GM23338 (cell line): Measurements from ENCODE around the gene PLA2G7. TPM values are rescaled to one million over a fixed set of nuclear protein-coding genes. Genes with fewer than 3 reads are reported as not detected.

Experiments
- ATAC-seq: fragments of 200-7000 bp; cut with Tn5 transposase; 3 replicates; pipeline ENCODE4 v1.9.1; 2020
- DNase-seq: peaks from one replicate; pipeline ENCODE4 v3.0.0-alpha.2; 2015; ENCODE audit warnings: low spot score
- H2AFZ ChIP-seq: fragments of 200-600 bp; sonication (generic); 2 replicates; pipeline ENCODE4 v1.8.0; 2016; ENCODE audit warnings: antibody characterized with exemption, mild to moderate bottlenecking, moderate library complexity
- H3F3A ChIP-seq: fragments of 200-600 bp; sonication (generic); replicated peaks from 2 replicates; pipeline ENCODE4 v1.8.0; 2017; ENCODE audit warnings: antibody characterized with exemption, mixed run types, low read depth
- H3K27ac ChIP-seq: fragments of 200-600 bp; sonication (generic); 2 replicates; pipeline ENCODE4 v1.6.1; 2016; ENCODE audit warnings: low read depth
- H3K27me3 ChIP-seq: fragments of 200-600 bp; sonication (generic); 2 replicates; pipeline ENCODE4 v1.8.0; 2016; ENCODE audit warnings: mild to moderate bottlenecking, mixed run types, moderate library complexity; ENCODE audit not compliant: insufficient read depth
- H3K36me3 ChIP-seq: fragments of 200-600 bp; sonication (generic); 2 replicates; pipeline ENCODE4 v1.8.0; 2016; ENCODE audit warnings: mild to moderate bottlenecking; ENCODE audit not compliant: insufficient read depth
- H3K4me1 ChIP-seq: fragments of 200-600 bp; sonication (generic); 2 replicates; pipeline ENCODE4 v1.8.0; 2016; ENCODE audit warnings: mild to moderate bottlenecking, moderate library complexity; ENCODE audit not compliant: insufficient read depth
- H3K4me2 ChIP-seq: fragments of 200-600 bp; sonication (generic); 2 replicates; pipeline ENCODE4 v1.7.1; 2017; ENCODE audit warnings: mixed run types
- H3K4me3 ChIP-seq: fragments of 200-600 bp; sonication (generic); 2 replicates; pipeline ENCODE4 v1.6.1; 2016; ENCODE audit warnings: mixed run types
- H3K79me2 ChIP-seq: fragments of 200-600 bp; sonication (generic); replicated peaks from 2 replicates; pipeline ENCODE4 v1.8.0; 2017; ENCODE audit warnings: mild to moderate bottlenecking; ENCODE audit not compliant: insufficient read depth
- H3K9me2 ChIP-seq: fragments of 200-600 bp; sonication (generic); 2 replicates; pipeline ENCODE4 v1.8.0; 2017; ENCODE audit not compliant: insufficient read depth
- H4K20me1 ChIP-seq: fragments of 200-600 bp; sonication (generic); replicated peaks from 2 replicates; pipeline ENCODE4 v1.8.0; 2017; ENCODE audit warnings: mild to moderate bottlenecking; ENCODE audit not compliant: insufficient read depth
- H3K27ac Mint-ChIP-seq: 2 replicates; pipeline ENCODE4 v1.8.0; 2020; ENCODE audit warnings: inconsistent platforms, mild to moderate bottlenecking, moderate library complexity, mixed read lengths
- H3K27me3 Mint-ChIP-seq: 3 replicates; pipeline ENCODE4 v1.8.0; 2022; ENCODE audit warnings: low read depth, mild to moderate bottlenecking, moderate library complexity, mixed read lengths, inconsistent platforms; ENCODE audit not compliant: insufficient read depth, poor library complexity
- H3K36me3 Mint-ChIP-seq: 3 replicates; pipeline ENCODE4 v1.8.0; 2021; ENCODE audit warnings: low read depth, mild to moderate bottlenecking, inconsistent platforms, moderate library complexity, mixed read lengths
- H3K4me1 Mint-ChIP-seq: 3 replicates; pipeline ENCODE4 v1.8.0; 2020; ENCODE audit warnings: mild to moderate bottlenecking, inconsistent platforms, mixed read lengths
- H3K4me3 Mint-ChIP-seq: 3 replicates; pipeline ENCODE4 v1.8.0; 2021; ENCODE audit warnings: moderate library complexity, mild to moderate bottlenecking, inconsistent platforms, mixed read lengths
- H3K9me3 Mint-ChIP-seq: 3 replicates; pipeline ENCODE4 v1.8.0; 2020; ENCODE audit warnings: moderate library complexity, mild to moderate bottlenecking, inconsistent platforms, mixed read lengths
- EZH2 ChIP-seq: fragments of 200-600 bp; sonication (generic); IDR thresholded peaks from one replicate; pipeline ENCODE4 v1.8.0; 2017; ENCODE audit warnings: antibody characterized with exemption, mild to moderate bottlenecking, low read depth; ENCODE audit not compliant: unreplicated experiment
- EZH2phosphoT487 ChIP-seq: fragments of 200-600 bp; sonication (generic); IDR thresholded peaks from one replicate; pipeline ENCODE4 v1.8.1; 2018; ENCODE audit warnings: antibody characterized with exemption; ENCODE audit not compliant: unreplicated experiment
- JUNB ChIP-seq: IDR thresholded peaks from one replicate; pipeline ENCODE4 v1.6.1; 2016; ENCODE audit warnings: antibody characterized with exemption; ENCODE audit not compliant: unreplicated experiment
- NANOG ChIP-seq: IDR thresholded peaks from 2 replicates; pipeline ENCODE4 v1.6.1; 2016; ENCODE audit warnings: antibody characterized with exemption, borderline replicate concordance
- ZNF114 ChIP-seq: fragments of 250-450 bp; sonication (Bioruptor Pico); IDR thresholded peaks from 2 replicates; pipeline ENCODE4 v1.5.0; 2020; ENCODE audit warnings: mild to moderate bottlenecking, moderate library complexity
- ZNF331 ChIP-seq: fragments of 250-450 bp; sonication (Bioruptor Pico); IDR thresholded peaks from 2 replicates; pipeline ENCODE4 v1.5.0; 2020; ENCODE audit warnings: low read depth, mild to moderate bottlenecking, moderate library complexity
- polyA plus RNA-seq: library from polyadenylated mRNA; unstranded; fragments of >200 nt; fragmentation: Nextera tagmentation; extraction: Ambion mirVana; gene quantifications from 2 replicates; pipeline ENCODE4 v1.2.1, GENCODE V29; 2016
- total RNA-seq: library from RNA; depleted of rRNA; stranded (reverse); fragments of >200 nt; shearing (Covaris generic); gene quantifications from 2 replicates; pipeline ENCODE4 v1.2.3, GENCODE V29; 2014
- TF ChIP-seq, protein P1 (sequence below): IDR thresholded peaks from 2 replicates; pipeline ENCODE4 v1.6.1; 2016; ENCODE audit warnings: antibody characterized with exemption
- TF ChIP-seq, protein P2 (sequence below): IDR thresholded peaks from one replicate; pipeline ENCODE4 v1.6.1; 2018; ENCODE audit warnings: antibody characterized with exemption; ENCODE audit not compliant: unreplicated experiment
- TF ChIP-seq, protein P3 (sequence below), 2 experiments: fragments of 200-600 bp in 1 of 2; sonication (generic) in 1 of 2; conservative IDR thresholded peaks; 2 replicates each; pipeline versions ENCODE4 v1.5.1 to v1.6.1; 2016 to 2017; ENCODE audit warnings: antibody characterized with exemption in 2 of 2, low read depth in 2 of 2, mild to moderate bottlenecking in 2 of 2, moderate library complexity in 1 of 2
- TF ChIP-seq, protein P4 (sequence below): fragments of 250-450 bp; sonication (Bioruptor Pico); IDR thresholded peaks from 2 replicates; pipeline ENCODE4 v1.5.0; 2020; ENCODE audit warnings: mild to moderate bottlenecking, moderate library complexity

PLA2G7 gene
- total and polyA plus RNA-seq, 2 experiments from 2014 or later, result 2.4 to 2.8 TPM

DNA sequence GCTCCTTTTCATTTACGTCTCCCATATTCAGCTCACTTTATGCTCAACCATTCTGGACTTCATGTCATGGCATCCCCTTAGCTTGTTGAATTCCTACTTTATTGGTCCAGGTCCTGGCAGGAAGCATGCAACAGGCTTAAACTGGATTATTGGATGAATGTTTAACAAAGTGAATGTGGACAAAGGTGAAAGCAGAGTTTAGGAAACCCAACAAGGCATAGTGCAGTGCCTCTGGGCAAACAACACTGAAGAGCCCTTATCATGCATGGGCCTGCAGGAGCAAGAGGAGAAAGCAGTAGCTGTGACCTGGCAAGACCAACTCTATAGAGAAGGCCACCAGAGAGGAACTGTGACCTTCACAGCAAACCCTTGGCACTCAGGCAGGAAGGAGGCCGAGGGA, 6.3 kb upstream of the PLA2G7 start:
- Histone ChIP-seq H2AFZ (no peak overlapping the region), H3K36me3 (no peaks in the 10 kb centered on the region), H3K4me2 (no peak overlapping the region), H3K79me2 (no peaks in the 10 kb centered on the region), H3K4me1 (peaks cover 26% of the 10 kb centered on the region), H3F3A (no peaks in the 10 kb centered on the region), H4K20me1 (no peaks in the 10 kb centered on the region), H3K4me3 (no peak overlapping the region), H3K9me2 (peaks cover 33% of the 10 kb centered on the region), H3K27me3 (peaks cover 9% of the 10 kb centered on the region), H3K27ac (no peak overlapping the region)
- no peaks in the 10 kb centered on the region for H3K9me3 Mint-ChIP-seq
- no peaks in the 10 kb centered on the region for H3K36me3 Mint-ChIP-seq
- TF ChIP-seq, protein P1, sequence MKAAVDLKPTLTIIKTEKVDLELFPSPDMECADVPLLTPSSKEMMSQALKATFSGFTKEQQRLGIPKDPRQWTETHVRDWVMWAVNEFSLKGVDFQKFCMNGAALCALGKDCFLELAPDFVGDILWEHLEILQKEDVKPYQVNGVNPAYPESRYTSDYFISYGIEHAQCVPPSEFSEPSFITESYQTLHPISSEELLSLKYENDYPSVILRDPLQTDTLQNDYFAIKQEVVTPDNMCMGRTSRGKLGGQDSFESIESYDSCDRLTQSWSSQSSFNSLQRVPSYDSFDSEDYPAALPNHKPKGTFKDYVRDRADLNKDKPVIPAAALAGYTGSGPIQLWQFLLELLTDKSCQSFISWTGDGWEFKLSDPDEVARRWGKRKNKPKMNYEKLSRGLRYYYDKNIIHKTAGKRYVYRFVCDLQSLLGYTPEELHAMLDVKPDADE, result no peak
- no peak for TF ChIP-seq ZNF114 (CRISPR knock-in tag)
- H3K4me1 Mint-ChIP-seq, result peaks cover 10% of the 10 kb centered on the region
- H3K27me3 Mint-ChIP-seq, result peaks cover 7% of the 10 kb centered on the region
- no peak overlapping the region for H3K27ac Mint-ChIP-seq
- ATAC-seq, result no peak
- H3K4me3 Mint-ChIP-seq, result no peak overlapping the region
- DNase-seq, result no peak

DNA sequence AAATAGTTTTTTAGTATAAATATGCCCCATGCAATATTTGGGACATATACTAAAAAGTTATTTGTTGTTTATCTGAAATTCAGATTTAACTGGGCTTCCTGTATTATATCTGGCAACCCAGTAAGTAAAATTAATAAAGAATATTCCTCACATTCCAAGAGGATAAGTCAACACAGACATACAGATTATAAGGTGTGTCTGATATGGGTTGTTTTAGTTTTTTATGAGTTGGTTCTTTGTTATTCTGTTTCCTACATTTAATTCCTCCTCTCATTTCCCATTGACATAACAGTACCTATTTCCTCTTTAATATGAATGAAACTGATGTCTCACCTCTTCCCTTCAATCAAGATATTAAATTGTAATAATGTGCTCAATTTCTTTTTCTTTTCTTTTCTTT, 1.7 kb upstream of the PLA2G7 start:
- Mint-ChIP-seq H3K4me3 (no peak overlapping the region), H3K27ac (no peak overlapping the region), H3K36me3 (no peaks in the 10 kb centered on the region), H3K9me3 (no peaks in the 10 kb centered on the region), H3K4me1 (peaks cover 31% of the 10 kb centered on the region), H3K27me3 (peaks cover 27% of the 10 kb centered on the region)
- Histone ChIP-seq H3K27ac (no peak overlapping the region), H3K36me3 (no peaks in the 10 kb centered on the region), H3K4me1 (peaks cover 36% of the 10 kb centered on the region), H3F3A (no peaks in the 10 kb centered on the region), H2AFZ (no peak overlapping the region), H4K20me1 (no peaks in the 10 kb centered on the region), H3K4me3 (no peak overlapping the region), H3K4me2 (no peak overlapping the region), H3K27me3 (peaks cover 28% of the 10 kb centered on the region), H3K9me2 (0 out of 2 replicates have a peak, but pooled peaks cover 9% of the 10 kb centered on the region), H3K79me2 (no peaks in the 10 kb centered on the region)
- ATAC-seq (no peak), DNase-seq (no peak)
- TF ChIP-seq, protein P2, sequence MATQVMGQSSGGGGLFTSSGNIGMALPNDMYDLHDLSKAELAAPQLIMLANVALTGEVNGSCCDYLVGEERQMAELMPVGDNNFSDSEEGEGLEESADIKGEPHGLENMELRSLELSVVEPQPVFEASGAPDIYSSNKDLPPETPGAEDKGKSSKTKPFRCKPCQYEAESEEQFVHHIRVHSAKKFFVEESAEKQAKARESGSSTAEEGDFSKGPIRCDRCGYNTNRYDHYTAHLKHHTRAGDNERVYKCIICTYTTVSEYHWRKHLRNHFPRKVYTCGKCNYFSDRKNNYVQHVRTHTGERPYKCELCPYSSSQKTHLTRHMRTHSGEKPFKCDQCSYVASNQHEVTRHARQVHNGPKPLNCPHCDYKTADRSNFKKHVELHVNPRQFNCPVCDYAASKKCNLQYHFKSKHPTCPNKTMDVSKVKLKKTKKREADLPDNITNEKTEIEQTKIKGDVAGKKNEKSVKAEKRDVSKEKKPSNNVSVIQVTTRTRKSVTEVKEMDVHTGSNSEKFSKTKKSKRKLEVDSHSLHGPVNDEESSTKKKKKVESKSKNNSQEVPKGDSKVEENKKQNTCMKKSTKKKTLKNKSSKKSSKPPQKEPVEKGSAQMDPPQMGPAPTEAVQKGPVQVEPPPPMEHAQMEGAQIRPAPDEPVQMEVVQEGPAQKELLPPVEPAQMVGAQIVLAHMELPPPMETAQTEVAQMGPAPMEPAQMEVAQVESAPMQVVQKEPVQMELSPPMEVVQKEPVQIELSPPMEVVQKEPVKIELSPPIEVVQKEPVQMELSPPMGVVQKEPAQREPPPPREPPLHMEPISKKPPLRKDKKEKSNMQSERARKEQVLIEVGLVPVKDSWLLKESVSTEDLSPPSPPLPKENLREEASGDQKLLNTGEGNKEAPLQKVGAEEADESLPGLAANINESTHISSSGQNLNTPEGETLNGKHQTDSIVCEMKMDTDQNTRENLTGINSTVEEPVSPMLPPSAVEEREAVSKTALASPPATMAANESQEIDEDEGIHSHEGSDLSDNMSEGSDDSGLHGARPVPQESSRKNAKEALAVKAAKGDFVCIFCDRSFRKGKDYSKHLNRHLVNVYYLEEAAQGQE, result no peak
- no peak for TF ChIP-seq EZH2
- no peak for TF ChIP-seq ZNF331 (CRISPR knock-in tag)
- no peak for TF ChIP-seq ZNF114 (CRISPR knock-in tag)
- no peak for TF ChIP-seq JUNB
- no peak for TF ChIP-seq NANOG
- TF ChIP-seq EZH2phosphoT487, result no peak
- TF ChIP-seq, protein P3, sequence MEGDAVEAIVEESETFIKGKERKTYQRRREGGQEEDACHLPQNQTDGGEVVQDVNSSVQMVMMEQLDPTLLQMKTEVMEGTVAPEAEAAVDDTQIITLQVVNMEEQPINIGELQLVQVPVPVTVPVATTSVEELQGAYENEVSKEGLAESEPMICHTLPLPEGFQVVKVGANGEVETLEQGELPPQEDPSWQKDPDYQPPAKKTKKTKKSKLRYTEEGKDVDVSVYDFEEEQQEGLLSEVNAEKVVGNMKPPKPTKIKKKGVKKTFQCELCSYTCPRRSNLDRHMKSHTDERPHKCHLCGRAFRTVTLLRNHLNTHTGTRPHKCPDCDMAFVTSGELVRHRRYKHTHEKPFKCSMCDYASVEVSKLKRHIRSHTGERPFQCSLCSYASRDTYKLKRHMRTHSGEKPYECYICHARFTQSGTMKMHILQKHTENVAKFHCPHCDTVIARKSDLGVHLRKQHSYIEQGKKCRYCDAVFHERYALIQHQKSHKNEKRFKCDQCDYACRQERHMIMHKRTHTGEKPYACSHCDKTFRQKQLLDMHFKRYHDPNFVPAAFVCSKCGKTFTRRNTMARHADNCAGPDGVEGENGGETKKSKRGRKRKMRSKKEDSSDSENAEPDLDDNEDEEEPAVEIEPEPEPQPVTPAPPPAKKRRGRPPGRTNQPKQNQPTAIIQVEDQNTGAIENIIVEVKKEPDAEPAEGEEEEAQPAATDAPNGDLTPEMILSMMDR (conservative IDR thresholded peaks at IDR 0.05; ENCODE audit: low read depth in 2 of 2), result no peak
- TF ChIP-seq, protein P4, sequence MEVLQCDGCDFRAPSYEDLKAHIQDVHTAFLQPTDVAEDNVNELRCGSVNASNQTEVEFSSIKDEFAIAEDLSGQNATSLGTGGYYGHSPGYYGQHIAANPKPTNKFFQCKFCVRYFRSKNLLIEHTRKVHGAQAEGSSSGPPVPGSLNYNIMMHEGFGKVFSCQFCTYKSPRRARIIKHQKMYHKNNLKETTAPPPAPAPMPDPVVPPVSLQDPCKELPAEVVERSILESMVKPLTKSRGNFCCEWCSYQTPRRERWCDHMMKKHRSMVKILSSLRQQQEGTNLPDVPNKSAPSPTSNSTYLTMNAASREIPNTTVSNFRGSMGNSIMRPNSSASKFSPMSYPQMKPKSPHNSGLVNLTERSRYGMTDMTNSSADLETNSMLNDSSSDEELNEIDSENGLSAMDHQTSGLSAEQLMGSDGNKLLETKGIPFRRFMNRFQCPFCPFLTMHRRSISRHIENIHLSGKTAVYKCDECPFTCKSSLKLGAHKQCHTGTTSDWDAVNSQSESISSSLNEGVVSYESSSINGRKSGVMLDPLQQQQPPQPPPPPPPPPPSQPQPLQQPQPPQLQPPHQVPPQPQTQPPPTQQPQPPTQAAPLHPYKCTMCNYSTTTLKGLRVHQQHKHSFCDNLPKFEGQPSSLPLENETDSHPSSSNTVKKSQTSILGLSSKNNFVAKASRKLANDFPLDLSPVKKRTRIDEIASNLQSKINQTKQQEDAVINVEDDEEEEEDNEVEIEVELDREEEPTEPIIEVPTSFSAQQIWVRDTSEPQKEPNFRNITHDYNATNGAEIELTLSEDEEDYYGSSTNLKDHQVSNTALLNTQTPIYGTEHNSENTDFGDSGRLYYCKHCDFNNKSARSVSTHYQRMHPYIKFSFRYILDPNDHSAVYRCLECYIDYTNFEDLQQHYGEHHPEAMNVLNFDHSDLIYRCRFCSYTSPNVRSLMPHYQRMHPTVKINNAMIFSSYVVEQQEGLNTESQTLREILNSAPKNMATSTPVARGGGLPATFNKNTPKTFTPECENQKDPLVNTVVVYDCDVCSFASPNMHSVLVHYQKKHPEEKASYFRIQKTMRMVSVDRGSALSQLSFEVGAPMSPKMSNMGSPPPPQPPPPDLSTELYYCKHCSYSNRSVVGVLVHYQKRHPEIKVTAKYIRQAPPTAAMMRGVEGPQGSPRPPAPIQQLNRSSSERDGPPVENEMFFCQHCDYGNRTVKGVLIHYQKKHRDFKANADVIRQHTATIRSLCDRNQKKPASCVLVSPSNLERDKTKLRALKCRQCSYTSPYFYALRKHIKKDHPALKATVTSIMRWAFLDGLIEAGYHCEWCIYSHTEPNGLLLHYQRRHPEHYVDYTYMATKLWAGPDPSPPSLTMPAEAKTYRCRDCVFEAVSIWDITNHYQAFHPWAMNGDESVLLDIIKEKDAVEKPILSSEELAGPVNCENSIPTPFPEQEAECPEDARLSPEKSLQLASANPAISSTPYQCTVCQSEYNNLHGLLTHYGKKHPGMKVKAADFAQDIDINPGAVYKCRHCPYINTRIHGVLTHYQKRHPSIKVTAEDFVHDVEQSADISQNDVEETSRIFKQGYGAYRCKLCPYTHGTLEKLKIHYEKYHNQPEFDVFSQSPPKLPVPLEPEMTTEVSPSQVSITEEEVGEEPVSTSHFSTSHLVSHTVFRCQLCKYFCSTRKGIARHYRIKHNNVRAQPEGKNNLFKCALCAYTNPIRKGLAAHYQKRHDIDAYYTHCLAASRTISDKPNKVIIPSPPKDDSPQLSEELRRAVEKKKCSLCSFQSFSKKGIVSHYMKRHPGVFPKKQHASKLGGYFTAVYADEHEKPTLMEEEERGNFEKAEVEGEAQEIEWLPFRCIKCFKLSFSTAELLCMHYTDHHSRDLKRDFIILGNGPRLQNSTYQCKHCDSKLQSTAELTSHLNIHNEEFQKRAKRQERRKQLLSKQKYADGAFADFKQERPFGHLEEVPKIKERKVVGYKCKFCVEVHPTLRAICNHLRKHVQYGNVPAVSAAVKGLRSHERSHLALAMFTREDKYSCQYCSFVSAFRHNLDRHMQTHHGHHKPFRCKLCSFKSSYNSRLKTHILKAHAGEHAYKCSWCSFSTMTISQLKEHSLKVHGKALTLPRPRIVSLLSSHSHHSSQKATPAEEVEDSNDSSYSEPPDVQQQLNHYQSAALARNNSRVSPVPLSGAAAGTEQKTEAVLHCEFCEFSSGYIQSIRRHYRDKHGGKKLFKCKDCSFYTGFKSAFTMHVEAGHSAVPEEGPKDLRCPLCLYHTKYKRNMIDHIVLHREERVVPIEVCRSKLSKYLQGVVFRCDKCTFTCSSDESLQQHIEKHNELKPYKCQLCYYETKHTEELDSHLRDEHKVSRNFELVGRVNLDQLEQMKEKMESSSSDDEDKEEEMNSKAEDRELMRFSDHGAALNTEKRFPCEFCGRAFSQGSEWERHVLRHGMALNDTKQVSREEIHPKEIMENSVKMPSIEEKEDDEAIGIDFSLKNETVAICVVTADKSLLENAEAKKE (CRISPR knock-in tag), result no peak
